ENCODE results near the gene PTPRG. TPM values are rescaled to one million over a fixed set of nuclear protein-coding genes. Genes with fewer than 3 reads are reported as not detected.

Gene PTPRG
- total RNA-seq, 6 experiments from 2014 or later = 29.4 to 34.7 (median 32.7) TPM

DNA sequence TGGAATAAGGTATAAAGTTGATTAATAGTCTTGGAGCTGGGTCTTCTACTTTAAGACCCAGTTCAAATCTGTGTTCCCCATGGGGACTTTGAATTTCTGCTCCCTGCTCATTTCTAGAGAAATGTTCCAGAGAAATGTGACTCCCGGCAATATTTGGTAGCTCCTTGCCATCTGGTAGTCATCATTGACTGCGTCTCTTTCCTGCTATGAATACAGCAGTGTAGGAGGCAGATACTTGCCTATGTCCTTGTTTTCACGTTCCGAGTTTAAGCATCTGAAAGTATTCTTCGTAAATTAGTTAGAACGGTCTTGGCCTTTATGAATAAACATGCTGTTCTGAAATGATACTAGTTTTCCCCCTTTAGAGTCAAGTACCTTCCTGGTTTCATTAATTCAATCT is 352.9 kb downstream of the PTPRG start:
- H3K27ac Mint-ChIP-seq = no peak overlapping the region
- no peak for DNase-seq
- peaks cover 23% of the 10 kb centered on the region for H3K4me1 Mint-ChIP-seq (ENCODE audit: low read depth)
- TF ChIP-seq, protein P1, sequence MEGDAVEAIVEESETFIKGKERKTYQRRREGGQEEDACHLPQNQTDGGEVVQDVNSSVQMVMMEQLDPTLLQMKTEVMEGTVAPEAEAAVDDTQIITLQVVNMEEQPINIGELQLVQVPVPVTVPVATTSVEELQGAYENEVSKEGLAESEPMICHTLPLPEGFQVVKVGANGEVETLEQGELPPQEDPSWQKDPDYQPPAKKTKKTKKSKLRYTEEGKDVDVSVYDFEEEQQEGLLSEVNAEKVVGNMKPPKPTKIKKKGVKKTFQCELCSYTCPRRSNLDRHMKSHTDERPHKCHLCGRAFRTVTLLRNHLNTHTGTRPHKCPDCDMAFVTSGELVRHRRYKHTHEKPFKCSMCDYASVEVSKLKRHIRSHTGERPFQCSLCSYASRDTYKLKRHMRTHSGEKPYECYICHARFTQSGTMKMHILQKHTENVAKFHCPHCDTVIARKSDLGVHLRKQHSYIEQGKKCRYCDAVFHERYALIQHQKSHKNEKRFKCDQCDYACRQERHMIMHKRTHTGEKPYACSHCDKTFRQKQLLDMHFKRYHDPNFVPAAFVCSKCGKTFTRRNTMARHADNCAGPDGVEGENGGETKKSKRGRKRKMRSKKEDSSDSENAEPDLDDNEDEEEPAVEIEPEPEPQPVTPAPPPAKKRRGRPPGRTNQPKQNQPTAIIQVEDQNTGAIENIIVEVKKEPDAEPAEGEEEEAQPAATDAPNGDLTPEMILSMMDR (IDR thresholded peaks at IDR 0.05) = no peak
- H3K27me3 Mint-ChIP-seq (ENCODE audit: insufficient read depth) = no peaks in the 10 kb centered on the region; the same call in 1 of the 2 replicates
- no peaks in the 10 kb centered on the region for H3K9me3 Mint-ChIP-seq
- no peak overlapping the region for H3K4me3 Mint-ChIP-seq
- no peaks in the 10 kb centered on the region for H3K36me3 Mint-ChIP-seq (ENCODE audit: low read depth)

DNA sequence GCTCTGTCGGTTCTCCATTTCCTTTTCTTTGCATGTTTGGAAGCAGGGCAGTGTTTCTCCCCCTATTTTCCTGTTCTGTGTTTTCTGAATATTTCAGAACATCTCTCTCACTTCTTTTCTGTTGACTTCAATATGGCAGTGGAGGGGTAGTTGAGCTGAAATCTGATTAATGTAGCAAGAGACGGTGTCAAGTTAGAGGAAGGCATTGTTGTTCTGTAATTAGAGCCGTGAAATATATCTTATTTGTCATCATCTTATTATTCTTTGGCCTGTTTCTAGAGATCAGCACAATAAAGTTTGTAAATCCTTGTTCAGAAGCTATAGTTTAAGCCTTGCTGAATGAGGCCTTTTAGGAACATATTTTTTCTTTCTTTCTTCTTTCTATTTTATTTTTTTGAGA is 353.9 kb downstream of the PTPRG start:
- Mint-ChIP-seq H3K27me3 (ENCODE audit: insufficient read depth) (no peaks in the 10 kb centered on the region; the same call in 1 of the 2 replicates), H3K9me3 (no peaks in the 10 kb centered on the region), H3K4me1 (ENCODE audit: low read depth) (peaks cover 23% of the 10 kb centered on the region), H3K4me3 (no peak overlapping the region), H3K36me3 (ENCODE audit: low read depth) (no peaks in the 10 kb centered on the region), H3K27ac (no peak overlapping the region)
- DNase-seq = no peak
- TF ChIP-seq, protein P1 (IDR thresholded peaks at IDR 0.05) = no peak

DNA sequence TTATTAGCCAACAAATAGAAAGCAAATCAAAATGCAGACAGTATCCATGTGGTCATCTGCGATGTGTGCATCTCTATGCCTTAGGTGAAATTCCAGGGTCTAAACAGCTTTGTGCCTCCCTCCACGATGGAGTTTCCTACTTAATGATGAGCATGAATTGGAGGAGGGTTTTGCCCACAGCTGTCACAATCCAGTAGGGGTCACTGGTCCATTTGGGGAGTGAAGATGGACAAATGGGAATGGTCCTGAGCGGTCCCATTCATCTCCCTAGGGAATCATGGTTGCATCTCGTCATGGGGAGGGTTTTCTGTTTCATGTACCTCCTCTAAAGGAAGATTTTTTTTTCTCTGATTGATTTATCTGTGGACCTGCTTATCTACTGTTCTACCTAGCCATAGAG is 358.0 kb downstream of the PTPRG start:
- TF ChIP-seq, protein P1 (IDR thresholded peaks at IDR 0.05) = peak; percentile 17; the same call in 1 of the 2 replicates
- peaks cover 23% of the 10 kb centered on the region for H3K4me1 Mint-ChIP-seq (ENCODE audit: low read depth)

DNA sequence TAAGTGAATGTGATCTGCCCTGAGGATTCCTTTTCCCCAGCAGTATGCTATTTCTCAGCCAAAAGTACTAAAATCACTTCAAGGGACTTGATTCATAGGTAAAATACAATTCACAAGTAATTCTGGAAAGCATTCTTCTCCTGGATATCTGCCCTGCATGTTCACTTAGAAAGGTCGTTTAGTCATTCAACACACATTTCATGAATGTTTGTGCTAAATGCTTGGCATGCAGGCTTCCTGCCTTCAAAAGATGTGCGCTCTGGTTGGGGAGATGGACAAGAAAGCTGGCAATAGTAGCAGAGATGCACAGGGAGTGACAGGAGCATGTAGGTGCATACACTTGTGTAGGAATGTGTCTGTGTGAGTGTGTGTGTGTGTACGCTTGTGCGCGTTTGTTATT is 360.7 kb downstream of the PTPRG start:
- no peak for DNase-seq
- TF ChIP-seq, protein P1 (IDR thresholded peaks at IDR 0.05) = no peak
- Mint-ChIP-seq H3K27me3 (ENCODE audit: insufficient read depth) (no peaks in the 10 kb centered on the region; the same call in 1 of the 2 replicates), H3K36me3 (ENCODE audit: low read depth) (no peaks in the 10 kb centered on the region), H3K9me3 (no peaks in the 10 kb centered on the region), H3K4me1 (ENCODE audit: low read depth) (peaks cover 33% of the 10 kb centered on the region), H3K27ac (no peak overlapping the region), H3K4me3 (no peak overlapping the region)

More for the DNA sequence above, 358.0 kb downstream of the PTPRG start:
- DNase-seq = no peak
- H3K4me3 Mint-ChIP-seq = no peak overlapping the region
- H3K27me3 Mint-ChIP-seq (ENCODE audit: insufficient read depth) = no peaks in the 10 kb centered on the region
- H3K36me3 Mint-ChIP-seq (ENCODE audit: low read depth) = no peaks in the 10 kb centered on the region
- H3K9me3 Mint-ChIP-seq = no peaks in the 10 kb centered on the region
- H3K27ac Mint-ChIP-seq = no peak overlapping the region

DNA sequence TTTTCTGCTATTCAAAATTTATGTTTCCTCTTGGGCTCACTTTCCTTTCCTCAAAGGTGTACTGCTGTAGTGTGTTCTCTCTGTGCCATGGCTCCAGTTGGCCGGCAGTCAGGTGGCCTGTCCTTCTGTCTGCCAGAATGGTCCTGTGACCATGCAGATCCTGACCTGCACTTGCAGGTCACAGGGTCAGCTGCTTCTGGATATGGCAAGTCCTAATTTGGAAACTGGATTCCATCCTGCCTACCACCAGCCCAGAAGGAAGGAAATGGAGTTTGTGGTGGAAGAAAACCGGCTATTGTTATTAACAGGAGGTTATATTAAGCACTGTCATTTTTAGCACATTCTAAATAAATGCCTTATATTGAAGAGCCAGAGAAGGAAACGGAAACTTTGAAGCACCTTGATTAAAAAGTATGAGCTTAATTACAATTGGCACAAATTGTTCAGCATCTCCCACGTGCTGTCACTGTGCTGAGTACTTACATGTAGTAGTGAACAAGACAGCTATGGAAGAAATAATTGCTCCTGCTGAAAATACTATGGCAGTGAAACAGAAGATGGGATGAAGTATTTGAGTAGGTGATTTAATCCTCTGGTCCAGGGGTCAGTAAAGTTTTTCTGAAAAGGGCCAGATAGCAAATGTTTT is 362.8 kb downstream of the PTPRG start:
- H3K4me3 Mint-ChIP-seq = no peak overlapping the region
- H3K27ac Mint-ChIP-seq = no peak overlapping the region

More for the DNA sequence above, 362.8 kb downstream of the PTPRG start:
- TF ChIP-seq, protein P1 (IDR thresholded peaks at IDR 0.05) = no peak
- peaks cover 38% of the 10 kb centered on the region for H3K4me1 Mint-ChIP-seq (ENCODE audit: low read depth)
- H3K27me3 Mint-ChIP-seq (ENCODE audit: insufficient read depth) = no peaks in the 10 kb centered on the region; the same call in 1 of the 2 replicates
- no peaks in the 10 kb centered on the region for H3K36me3 Mint-ChIP-seq (ENCODE audit: low read depth)
- DNase-seq = no peak
- no peaks in the 10 kb centered on the region for H3K9me3 Mint-ChIP-seq
